GM19328 (cell line): ENCODE results near the gene NKTR.

Experiments
- ATAC-seq: cut with Tn5 transposase; IDR thresholded peaks from one replicate; pipeline ENCODE4 v1.9.1; 2021; ENCODE audit warnings: mild to moderate bottlenecking, moderate library complexity; ENCODE audit not compliant: unreplicated experiment

Gene NKTR

GRCh38 chr3:42675909-42676308 is 75.4 kb downstream of the NKTR start:
- no peak for ATAC-seq

- ATAC-seq, result no peak
Measured at GRCh38 chr3:42678447-42678846, 78.0 kb downstream of the NKTR start.

GRCh38 chr3:42680271-42680670 is 79.8 kb downstream of the NKTR start:
- no peak for ATAC-seq

DNA sequence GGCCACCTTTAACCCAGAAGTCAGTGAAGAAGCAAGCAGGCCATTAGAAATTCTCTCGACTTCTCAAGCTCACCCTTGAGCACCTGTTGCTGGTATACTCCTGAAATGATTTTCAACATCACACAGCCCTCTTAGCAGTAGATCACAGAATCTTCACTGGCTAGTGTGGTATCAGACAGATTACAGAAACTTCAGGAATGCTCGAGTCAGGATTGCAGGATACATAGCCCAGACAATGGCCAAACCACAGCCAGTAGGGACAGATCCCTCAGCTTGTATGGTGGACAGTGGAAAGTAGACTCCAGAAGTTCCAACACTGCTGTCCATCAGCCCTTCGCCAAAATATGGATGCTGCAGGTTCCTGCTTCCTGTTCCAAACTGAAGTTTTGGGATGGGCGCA is 80.3 kb downstream of the NKTR start:
- no peak for ATAC-seq

DNA sequence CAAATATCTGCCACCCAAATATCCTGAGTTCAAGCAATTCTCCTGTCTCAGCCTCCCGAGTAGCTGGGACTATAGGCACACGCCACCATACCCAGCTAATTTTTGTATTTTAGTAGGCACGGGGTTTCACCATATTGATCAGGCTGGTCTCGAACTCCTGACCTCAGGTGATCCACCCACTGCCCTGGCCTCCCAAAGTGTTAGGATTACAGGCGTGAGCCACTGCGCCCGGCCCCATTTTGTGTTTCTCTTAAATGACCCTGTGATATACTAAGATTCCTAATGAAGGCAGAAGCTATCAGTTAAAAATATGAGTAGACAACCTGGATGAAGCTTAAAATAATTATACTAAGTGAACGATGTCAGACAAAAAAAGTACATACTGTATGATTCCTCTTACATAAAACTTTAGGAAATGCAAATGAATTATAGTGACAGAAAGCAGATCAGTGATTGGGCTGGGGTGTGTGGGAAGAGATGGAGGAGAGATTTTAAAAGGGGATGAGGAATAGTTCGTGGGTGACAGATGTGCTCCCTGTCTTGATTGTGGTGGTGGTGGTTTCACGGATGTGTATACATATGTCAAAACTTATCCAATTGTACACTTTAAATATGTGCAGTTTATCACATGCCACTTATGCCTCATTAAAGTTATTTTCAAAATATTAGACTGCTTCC is 81.0 kb downstream of the NKTR start:
- no peak for ATAC-seq

DNA sequence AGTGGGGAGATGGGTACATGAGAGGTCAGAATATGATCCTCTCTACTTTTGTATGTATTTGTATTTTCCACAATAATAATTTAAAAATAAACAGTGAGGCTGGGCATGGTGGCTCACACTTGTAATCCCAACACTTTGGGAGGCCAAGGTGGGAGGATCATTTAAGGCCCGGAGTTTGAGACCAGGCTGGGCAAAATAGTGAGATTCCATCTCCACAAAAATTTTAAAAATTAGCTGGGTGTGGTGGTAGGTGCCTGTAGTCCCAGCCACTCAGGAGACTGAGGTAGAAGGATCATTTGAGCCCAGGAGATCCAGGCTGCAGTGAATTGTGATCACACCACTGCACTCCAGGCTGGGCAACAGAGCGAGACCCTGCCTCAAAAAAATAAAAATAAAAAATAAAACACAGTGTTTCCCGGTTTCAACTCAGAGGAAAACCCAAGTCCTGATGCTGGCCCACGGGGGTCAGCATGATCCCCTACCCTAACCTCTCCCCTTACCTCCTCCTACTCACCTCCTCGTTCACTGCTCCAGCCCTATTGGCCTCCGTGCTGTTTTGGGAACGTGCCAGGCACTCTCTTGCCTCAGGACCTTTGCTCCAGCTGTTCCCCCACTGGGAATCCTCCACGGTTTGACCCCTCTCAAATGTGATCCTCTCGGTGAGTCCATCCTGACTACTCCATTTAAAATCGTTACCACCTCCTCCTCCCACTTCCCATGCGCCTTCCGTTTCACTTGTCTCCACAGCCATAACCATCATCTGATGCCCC is 82.0 kb downstream of the NKTR start:
- ATAC-seq, result no peak

- no peak for ATAC-seq
Measured at GRCh38 chr3:42683875-42684598, 83.6 kb downstream of the NKTR start.

- no peak for ATAC-seq
Measured at GRCh38 chr3:42684632-42685362, 84.3 kb downstream of the NKTR start.

DNA sequence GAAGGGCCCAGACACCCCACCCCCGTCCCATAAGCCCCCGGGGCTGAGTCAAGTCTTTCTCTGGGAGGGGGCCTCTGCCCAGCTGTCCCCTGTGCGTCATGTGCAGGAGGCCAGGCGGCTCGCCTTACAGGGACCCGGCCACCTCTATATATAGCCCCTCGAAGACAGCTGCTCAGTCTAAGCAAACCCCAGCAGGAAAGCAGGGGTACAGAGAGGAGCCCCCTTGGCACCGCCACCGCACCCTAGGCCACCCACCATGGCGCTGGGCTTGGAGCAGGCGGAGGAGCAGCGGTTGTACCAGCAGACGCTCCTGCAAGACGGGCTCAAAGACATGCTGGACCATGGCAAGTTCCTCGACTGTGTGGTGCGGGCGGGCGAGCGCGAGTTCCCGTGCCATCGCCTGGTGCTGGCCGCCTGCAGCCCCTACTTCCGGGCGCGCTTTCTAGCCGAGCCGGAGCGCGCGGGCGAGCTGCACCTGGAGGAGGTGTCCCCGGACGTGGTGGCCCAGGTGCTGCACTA is 84.9 kb downstream of the NKTR start, which contains the start of gene KLHL40:
Gene KLHL40 (plus strand): TSS at position 175 of the 519 bp plus-strand sequence. CDS start 82 bp downstream, at position 257.
- ATAC-seq, result no peak

DNA sequence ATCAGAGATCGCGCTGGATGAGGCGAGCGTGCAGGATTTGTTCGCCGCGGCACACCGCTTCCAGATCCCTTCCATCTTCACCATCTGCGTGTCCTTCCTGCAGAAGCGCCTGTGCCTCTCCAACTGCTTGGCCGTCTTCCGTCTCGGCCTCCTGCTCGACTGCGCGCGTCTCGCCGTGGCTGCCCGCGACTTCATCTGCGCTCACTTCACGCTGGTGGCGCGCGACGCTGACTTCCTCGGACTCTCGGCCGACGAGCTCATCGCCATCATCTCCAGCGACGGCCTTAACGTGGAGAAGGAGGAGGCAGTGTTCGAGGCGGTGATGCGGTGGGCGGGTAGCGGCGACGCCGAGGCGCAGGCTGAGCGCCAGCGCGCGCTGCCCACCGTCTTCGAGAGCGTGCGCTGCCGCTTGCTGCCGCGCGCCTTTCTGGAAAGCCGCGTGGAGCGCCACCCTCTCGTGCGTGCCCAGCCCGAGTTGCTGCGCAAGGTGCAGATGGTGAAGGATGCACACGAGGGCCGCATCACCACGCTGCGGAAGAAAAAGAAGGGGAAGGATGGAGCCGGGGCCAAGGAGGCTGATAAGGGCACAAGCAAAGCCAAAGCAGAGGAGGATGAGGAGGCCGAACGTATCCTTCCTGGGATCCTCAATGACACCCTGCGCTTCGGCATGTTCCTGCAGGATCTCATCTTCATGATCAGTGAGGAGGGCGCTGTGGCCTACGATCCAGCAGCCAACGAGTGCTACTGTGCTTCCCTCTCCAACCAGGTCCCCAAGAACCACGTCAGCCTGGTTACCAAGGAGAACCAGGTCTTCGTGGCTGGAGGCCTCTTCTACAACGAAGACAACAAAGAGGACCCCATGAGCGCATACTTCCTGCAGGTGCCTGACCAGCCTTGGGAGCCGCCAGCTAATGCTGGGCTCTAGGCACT is 85.7 kb downstream of the NKTR start:
- no peak for ATAC-seq

DNA sequence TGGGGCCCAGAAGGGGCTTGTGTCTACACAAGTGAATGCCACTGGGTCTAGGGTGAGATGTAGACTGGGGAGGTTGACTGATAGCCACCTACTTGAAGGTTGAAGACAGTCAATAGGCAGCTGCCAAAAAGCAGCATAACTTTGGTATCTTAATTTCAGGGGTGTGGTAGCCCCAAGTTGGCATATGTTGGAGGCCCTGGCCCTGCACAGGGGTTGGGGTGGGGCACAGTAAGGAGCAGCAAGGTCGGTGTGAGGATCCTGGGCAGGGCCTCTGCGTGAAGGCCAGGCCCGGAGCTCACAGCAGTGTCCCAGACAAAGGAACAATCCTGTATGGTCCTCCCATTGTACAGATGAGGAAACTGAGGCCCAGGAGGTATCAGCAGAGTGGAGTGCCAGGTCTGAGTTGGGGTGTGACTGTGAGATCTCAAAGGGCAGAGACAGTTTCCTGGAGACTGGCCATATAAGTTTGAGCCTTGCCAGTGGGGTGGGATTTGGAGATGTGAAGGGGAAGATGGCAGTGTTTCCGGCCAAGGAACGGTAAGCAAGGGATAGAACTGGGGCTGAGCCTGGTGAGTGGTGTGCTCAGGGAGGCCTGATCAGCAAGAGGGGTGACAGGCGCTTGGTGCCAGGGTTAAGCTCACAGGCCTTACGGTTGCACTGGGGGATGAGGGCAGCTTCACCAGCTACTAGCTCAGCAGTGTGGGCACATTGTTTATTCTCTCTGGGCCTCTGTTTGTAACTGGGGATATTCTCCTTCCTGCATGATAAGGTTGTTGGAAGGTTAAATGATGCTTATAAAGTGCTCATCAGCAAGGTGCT is 86.6 kb downstream of the NKTR start:
- no peak for ATAC-seq

- no peak for ATAC-seq
Measured at GRCh38 chr3:42688016-42688415, 87.5 kb downstream of the NKTR start.

DNA sequence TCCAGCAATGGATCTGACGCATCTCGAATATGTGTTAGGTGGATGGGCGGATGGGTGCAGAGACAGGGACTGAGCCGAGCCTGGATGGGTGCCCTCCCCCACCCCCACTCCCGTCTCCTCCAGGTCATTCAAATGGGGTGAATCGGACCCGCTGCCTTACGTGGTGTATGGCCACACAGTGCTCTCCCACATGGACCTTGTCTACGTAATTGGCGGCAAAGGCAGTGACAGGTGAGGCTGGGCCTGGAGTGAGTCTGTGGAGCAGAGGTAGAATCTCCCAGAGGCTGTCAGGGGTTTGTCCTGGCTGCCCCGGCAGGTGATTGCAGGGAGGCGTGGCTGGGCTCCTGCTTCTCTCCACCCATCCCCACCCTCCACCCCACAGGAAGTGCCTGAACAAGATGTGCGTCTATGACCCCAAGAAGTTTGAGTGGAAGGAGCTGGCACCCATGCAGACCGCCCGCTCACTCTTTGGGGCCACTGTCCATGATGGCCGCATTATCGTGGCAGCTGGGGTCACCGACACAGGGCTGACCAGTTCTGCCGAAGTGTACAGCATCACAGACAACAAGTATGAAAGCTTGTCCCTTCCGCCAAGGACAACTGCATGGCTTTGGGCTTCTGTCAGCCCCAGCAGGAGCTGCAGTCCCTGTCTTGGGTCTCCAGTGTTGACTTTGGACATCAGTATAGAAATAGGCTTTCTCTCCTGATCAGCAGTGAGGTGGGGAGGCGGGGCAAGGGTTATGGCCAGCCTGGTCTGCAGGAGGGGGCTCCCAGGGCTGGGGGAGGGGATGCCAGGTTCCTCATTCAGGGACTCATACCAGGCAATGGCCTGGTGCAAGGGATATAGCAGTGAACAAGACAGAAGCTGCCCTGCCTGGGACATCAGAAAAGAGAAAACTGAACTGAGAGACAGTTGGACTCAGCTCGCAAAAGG is 88.3 kb downstream of the NKTR start:
- no peak for ATAC-seq

GRCh38 chr3:42689421-42690014 is 89.0 kb downstream of the NKTR start:
- ATAC-seq, result no peak

GRCh38 chr3:42690191-42690590 is 89.7 kb downstream of the NKTR start:
- no peak for ATAC-seq

GRCh38 chr3:42690766-42691680 is 90.5 kb downstream of the NKTR start:
- ATAC-seq, result no peak
